Panc1 (cell line): ENCODE measurements around the gene RASIP1. TPM values are rescaled to one million over a fixed set of nuclear protein-coding genes. Genes with fewer than 3 reads are reported as not detected.

Source experiments
- ATAC-seq: fragments of 200-7000 bp; cut with Tn5 transposase; 2 replicates; pipeline ENCODE4 v1.9.1; 2020; ENCODE audit warnings: mild to moderate bottlenecking, moderate library complexity
- BruUV-seq: library from RNA; stranded (reverse); fragments of 400-500 nt; replicated peaks from 2 replicates; lab custom pipeline; 2021; lab: Mats Ljungman, UMichigan
- CTCF ChIA-PET: fragments of 300-600 bp; sonication (Branson Sonifier 250); formaldehyde crosslinking; loops from one replicate; lab custom pipeline; 2022; ENCODE audit warnings: antibody characterized with exemption; lab: Charles Lee
- POLR2A ChIA-PET: fragments of 300-600 bp; sonication (Branson Sonifier 250); formaldehyde crosslinking; loops from one replicate; lab custom pipeline; 2022; ENCODE audit warnings: antibody characterized with exemption; lab: Charles Lee
- DNase-seq: peaks from one replicate; pipeline ENCODE4 v3.0.0-alpha.2; 2010; ENCODE audit warnings: low read depth, low spot score
- H3K27ac ChIP-seq: 2 replicates; pipeline ENCODE4 v1.5.1; 2011; ENCODE audit warnings: mild to moderate bottlenecking, low read length, inconsistent platforms
- H3K27me3 ChIP-seq: fragments of 200-500 bp; sonication (Bioruptor generic); 2 replicates; pipeline ENCODE4 v1.6.0; 2014; ENCODE audit warnings: low read length, inconsistent platforms; ENCODE audit not compliant: control insufficient read depth, insufficient read depth
- H3K36me3 ChIP-seq: fragments of 200-500 bp; sonication (Bioruptor generic); 2 replicates; pipeline ENCODE4 v1.5.1; 2014; ENCODE audit warnings: inconsistent platforms, mild to moderate bottlenecking, low read length, moderate library complexity; ENCODE audit not compliant: control insufficient read depth, insufficient read depth
- H3K4me1 ChIP-seq: 2 replicates; pipeline ENCODE4 v1.5.1; 2011; ENCODE audit warnings: inconsistent platforms, mild to moderate bottlenecking, low read length, moderate library complexity; ENCODE audit not compliant: control insufficient read depth, insufficient read depth
- H3K4me3 ChIP-seq, 2 experiments: 2 replicates each; pipeline ENCODE4 v1.5.1; 2011 to 2012; ENCODE audit warnings: low read depth in 2 of 2, low read length in 2 of 2, mild to moderate bottlenecking in 2 of 2, inconsistent platforms in 1 of 2, moderate library complexity in 1 of 2
- H3K9me3 ChIP-seq: fragments of 200-500 bp; sonication (Bioruptor generic); 2 replicates; pipeline ENCODE4 v1.5.1; 2014; ENCODE audit warnings: low read depth, mild to moderate bottlenecking, inconsistent platforms, low read length, moderate library complexity; ENCODE audit not compliant: control insufficient read depth, insufficient read depth
- CTCF ChIP-seq: fragments of 450-650 bp; IDR thresholded peaks from 2 replicates; pipeline ENCODE4 v1.5.1; 2017; ENCODE audit warnings: mild to moderate bottlenecking
- POLR2AphosphoS5 ChIP-seq: IDR thresholded peaks from 2 replicates; pipeline ENCODE4 v1.6.1; 2012; ENCODE audit warnings: mild to moderate bottlenecking, low read depth, low read length, moderate library complexity
- SIN3A ChIP-seq: IDR thresholded peaks from 2 replicates; pipeline ENCODE4 v1.6.1; 2012; ENCODE audit warnings: low read depth, mild to moderate bottlenecking, low read length, moderate library complexity, borderline replicate concordance; ENCODE audit not compliant: insufficient read depth
- TCF7L2 ChIP-seq: IDR thresholded peaks from 2 replicates; pipeline ENCODE4 v1.6.1; 2011; ENCODE audit warnings: mild to moderate bottlenecking, low read depth, low read length, inconsistent platforms
- in situ Hi-C: cut with HindIII; loops from 2 replicates; pipeline ENCODE4 v1.10.0; 2016; ENCODE audit warnings: low sequenced_read_pairs, low pct_unique_long_range_greater_than_20kb
- intact Hi-C: fragments of 100-400 bp; cut with micrococcal nuclease; formaldehyde crosslinking; loops from one replicate; pipeline ENCODE4 v1.10.0; 2022; ENCODE audit not compliant: unreplicated experiment
- total RNA-seq: library from RNA; stranded (reverse); gene quantifications from one replicate; pipeline ENCODE4 v1.2.1, GENCODE V29; 2021; ENCODE audit not compliant: unreplicated experiment
- TF ChIP-seq, protein P1 (sequence below), 2 experiments: IDR thresholded peaks; 2 replicates each; pipeline ENCODE4 v1.6.1; 2011 to 2012; ENCODE audit warnings: low read depth in 2 of 2, control low read depth in 1 of 2, low read length in 1 of 2, mild to moderate bottlenecking in 1 of 2, moderate library complexity in 1 of 2; ENCODE audit not compliant: insufficient read depth in 1 of 2

Gene RASIP1
- total RNA-seq, 1 experiment from 2014 or later = 0.41 TPM

DNA sequence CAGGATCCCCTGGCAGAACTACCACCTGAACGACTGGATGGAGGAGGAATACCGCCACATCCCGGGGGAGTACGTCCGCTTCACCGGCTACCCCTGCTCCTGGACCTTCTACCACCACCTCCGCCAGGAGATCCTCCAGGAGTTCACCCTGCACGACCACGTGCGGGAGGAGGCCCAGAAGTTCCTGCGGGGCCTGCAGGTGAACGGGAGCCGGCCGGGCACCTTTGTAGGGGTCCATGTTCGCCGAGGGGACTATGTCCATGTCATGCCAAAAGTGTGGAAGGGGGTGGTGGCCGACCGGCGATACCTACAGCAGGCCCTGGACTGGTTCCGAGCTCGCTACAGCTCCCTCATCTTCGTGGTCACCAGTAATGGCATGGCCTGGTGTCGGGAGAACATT, 37.1 kb downstream of the RASIP1 start:
- no peaks in the 10 kb centered on the region for H3K9me3 ChIP-seq
- no peaks in the 10 kb centered on the region for H3K27me3 ChIP-seq
- ChIA-PET CTCF (no interaction called here), POLR2A (no interaction called here)
- no peaks in the 10 kb centered on the region for H3K36me3 ChIP-seq
- in situ Hi-C loops = no loop called here
- no peak for ATAC-seq
- no peaks in the 10 kb centered on the region for H3K4me1 ChIP-seq
- TF ChIP-seq POLR2AphosphoS5 (no peak), TCF7L2 (no peak), SIN3A (no peak), CTCF (no peak)
- TF ChIP-seq, protein P1, sequence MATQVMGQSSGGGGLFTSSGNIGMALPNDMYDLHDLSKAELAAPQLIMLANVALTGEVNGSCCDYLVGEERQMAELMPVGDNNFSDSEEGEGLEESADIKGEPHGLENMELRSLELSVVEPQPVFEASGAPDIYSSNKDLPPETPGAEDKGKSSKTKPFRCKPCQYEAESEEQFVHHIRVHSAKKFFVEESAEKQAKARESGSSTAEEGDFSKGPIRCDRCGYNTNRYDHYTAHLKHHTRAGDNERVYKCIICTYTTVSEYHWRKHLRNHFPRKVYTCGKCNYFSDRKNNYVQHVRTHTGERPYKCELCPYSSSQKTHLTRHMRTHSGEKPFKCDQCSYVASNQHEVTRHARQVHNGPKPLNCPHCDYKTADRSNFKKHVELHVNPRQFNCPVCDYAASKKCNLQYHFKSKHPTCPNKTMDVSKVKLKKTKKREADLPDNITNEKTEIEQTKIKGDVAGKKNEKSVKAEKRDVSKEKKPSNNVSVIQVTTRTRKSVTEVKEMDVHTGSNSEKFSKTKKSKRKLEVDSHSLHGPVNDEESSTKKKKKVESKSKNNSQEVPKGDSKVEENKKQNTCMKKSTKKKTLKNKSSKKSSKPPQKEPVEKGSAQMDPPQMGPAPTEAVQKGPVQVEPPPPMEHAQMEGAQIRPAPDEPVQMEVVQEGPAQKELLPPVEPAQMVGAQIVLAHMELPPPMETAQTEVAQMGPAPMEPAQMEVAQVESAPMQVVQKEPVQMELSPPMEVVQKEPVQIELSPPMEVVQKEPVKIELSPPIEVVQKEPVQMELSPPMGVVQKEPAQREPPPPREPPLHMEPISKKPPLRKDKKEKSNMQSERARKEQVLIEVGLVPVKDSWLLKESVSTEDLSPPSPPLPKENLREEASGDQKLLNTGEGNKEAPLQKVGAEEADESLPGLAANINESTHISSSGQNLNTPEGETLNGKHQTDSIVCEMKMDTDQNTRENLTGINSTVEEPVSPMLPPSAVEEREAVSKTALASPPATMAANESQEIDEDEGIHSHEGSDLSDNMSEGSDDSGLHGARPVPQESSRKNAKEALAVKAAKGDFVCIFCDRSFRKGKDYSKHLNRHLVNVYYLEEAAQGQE (IDR thresholded peaks at IDR 0.05; ENCODE audit: insufficient read depth in 1 of 2, low read depth in 2 of 2, low read length in 1 of 2) = no peak
- no TSS peak for BruUV-seq
- intact Hi-C loops = no loop called here
- no peak overlapping the region for H3K4me3 ChIP-seq
- no peak for DNase-seq
- H3K27ac ChIP-seq = no peak overlapping the region

- no peak overlapping the region for H3K27ac ChIP-seq
- ChIA-PET POLR2A (no interaction called here), CTCF (no interaction called here)
- intact Hi-C loops (no loop called here), in situ Hi-C loops (no loop called here)
- H3K4me1 ChIP-seq = 0 out of 2 replicates have a peak, but pooled peaks cover 3% of the 10 kb centered on the region
- DNase-seq = no peak
- H3K4me3 ChIP-seq = no peak overlapping the region
- ATAC-seq = no peak
- no peaks in the 10 kb centered on the region for H3K27me3 ChIP-seq
- no peaks in the 10 kb centered on the region for H3K36me3 ChIP-seq
- H3K9me3 ChIP-seq = no peaks in the 10 kb centered on the region
- TF ChIP-seq SIN3A = no peak
- TF ChIP-seq, protein P1 (IDR thresholded peaks at IDR 0.05; ENCODE audit: insufficient read depth in 1 of 2, low read depth in 2 of 2, low read length in 1 of 2) = no peak
- TF ChIP-seq TCF7L2 = no peak
- TF ChIP-seq POLR2AphosphoS5 = no peak
- TF ChIP-seq CTCF = no peak
- no TSS peak for BruUV-seq
These were observed 37.7 kb downstream of the RASIP1 start for GRCh38 chr19:48702701-48703100.
